SK-N-SH (cell line): ENCODE measurements around the gene SNX32.

Experiments used
- CTCF ChIP-seq: fragments of 200-600 bp; sonication (generic); IDR thresholded peaks from 2 replicates; pipeline ENCODE4 v1.6.1; 2017; ENCODE audit warnings: antibody characterized with exemption, mild to moderate bottlenecking, moderate library complexity
- EP300 ChIP-seq, 2 experiments: IDR thresholded peaks; 2 replicates each; pipeline versions ENCODE4 v1.4.0 to v1.6.1; 2012; ENCODE audit warnings: borderline replicate concordance in 1 of 2, low read depth in 1 of 2, low read length in 1 of 2
- GABPA ChIP-seq: IDR thresholded peaks from 2 replicates; pipeline ENCODE4 v1.4.0; 2012; ENCODE audit warnings: low read depth, mild to moderate bottlenecking
- MXI1 ChIP-seq: IDR thresholded peaks from 2 replicates; pipeline ENCODE4 v1.6.1; 2012; ENCODE audit warnings: mild to moderate bottlenecking, low read depth, low read length, improper control_type of control experiment
- PBX3 ChIP-seq: IDR thresholded peaks from 2 replicates; pipeline ENCODE4; 2012
- POLR2AphosphoS5 ChIP-seq: IDR thresholded peaks from 2 replicates; pipeline ENCODE4 v1.6.1; 2012; ENCODE audit warnings: low read depth, low read length
- RAD21 ChIP-seq: IDR thresholded peaks from 2 replicates; pipeline ENCODE4 v1.6.1; 2012; ENCODE audit warnings: mild to moderate bottlenecking, low read length
- REST ChIP-seq: IDR thresholded peaks from 2 replicates; pipeline ENCODE4 v1.6.1; 2012; ENCODE audit warnings: mild to moderate bottlenecking, low read depth, low read length, moderate library complexity
- RFX5 ChIP-seq: IDR thresholded peaks from 2 replicates; pipeline ENCODE4 v1.6.1; 2012; ENCODE audit warnings: mild to moderate bottlenecking, improper control_type of control experiment, low read length
- RXRA ChIP-seq: IDR thresholded peaks from 2 replicates; pipeline ENCODE4 v1.4.0; 2012; ENCODE audit warnings: low read depth, mild to moderate bottlenecking, borderline replicate concordance
- SIN3A ChIP-seq: IDR thresholded peaks from 2 replicates; pipeline ENCODE4 v1.6.1; 2012; ENCODE audit warnings: low read depth, mild to moderate bottlenecking, low read length, moderate library complexity, borderline replicate concordance
- SMC3 ChIP-seq: IDR thresholded peaks from 2 replicates; pipeline ENCODE4 v1.6.1; 2012; ENCODE audit warnings: low read depth, low read length, improper control_type of control experiment
- TCF12 ChIP-seq: IDR thresholded peaks from 2 replicates; pipeline ENCODE4 v1.4.0; 2012
- ZBTB33 ChIP-seq: IDR thresholded peaks from 2 replicates; pipeline ENCODE4 v1.4.0; 2012; ENCODE audit warnings: low read depth, borderline replicate concordance

- TF ChIP-seq CTCF (no peak), PBX3 (no peak), POLR2AphosphoS5 (no peak), ZBTB33 (no peak), RFX5 (no peak), REST (no peak), GABPA (no peak), MXI1 (no peak), RAD21 (no peak), TCF12 (no peak), EP300 (IDR thresholded peaks at IDR 0.05; ENCODE audit: borderline replicate concordance in 1 of 2, low read depth in 1 of 2, low read length in 1 of 2) (no peak), SMC3 (no peak), RXRA (no peak), SIN3A (no peak)
These were observed 42.0 kb upstream of the SNX32 start for GRCh38 chr11:65791719-65792213.
